GM18907 (cell line): ENCODE data around the gene ANKRD7.

Experiments
- ATAC-seq: cut with Tn5 transposase; IDR thresholded peaks from one replicate; pipeline ENCODE4 v1.9.1; 2021; ENCODE audit warnings: mild to moderate bottlenecking, moderate library complexity; ENCODE audit not compliant: unreplicated experiment

The ANKRD7 gene

DNA sequence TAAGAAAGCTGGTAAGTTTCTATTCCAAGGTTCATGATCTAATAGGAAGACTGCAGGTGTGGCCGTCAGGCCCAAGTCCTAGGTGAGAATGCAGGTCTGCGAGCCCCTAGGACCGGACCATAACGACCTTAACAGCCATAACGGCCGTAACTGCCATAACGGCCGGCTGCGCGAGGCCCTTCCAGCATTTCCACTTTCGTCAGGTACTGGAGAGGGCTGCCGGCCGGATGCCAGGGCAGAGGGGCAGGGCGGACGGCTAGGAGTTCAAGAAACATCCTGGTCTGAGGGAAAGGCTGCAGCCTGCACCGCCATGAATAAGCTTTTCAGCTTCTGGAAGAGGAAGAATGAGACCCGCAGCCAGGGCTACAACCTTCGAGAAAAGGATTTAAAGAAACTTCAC is at the start of gene ANKRD7:
ANKRD7 (plus strand) TSS at position 184 of the 400 bp plus-strand sequence; CDS start at position 311, 127 bp downstream.
- no peak for ATAC-seq

DNA sequence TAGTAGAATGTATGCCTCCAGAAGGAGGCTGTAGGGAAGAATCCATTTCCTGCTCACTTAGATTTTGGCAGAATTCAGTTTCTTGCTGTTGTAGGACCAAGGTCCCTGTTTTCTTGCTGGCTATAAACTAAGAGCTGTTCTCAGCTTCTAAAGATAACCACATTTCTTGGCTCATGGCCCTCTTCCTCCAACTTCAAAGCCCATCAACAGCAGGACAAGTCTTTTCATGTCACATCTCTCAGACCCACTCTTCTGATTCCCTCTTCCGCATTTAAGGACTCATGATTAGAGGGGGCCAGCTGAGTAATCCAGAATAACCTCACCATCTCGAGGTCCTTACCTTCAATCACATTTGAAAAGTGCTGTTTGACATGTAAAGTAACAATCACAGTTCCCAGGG is 48.8 kb upstream of the ANKRD7 start:
- ATAC-seq, result no peak

DNA sequence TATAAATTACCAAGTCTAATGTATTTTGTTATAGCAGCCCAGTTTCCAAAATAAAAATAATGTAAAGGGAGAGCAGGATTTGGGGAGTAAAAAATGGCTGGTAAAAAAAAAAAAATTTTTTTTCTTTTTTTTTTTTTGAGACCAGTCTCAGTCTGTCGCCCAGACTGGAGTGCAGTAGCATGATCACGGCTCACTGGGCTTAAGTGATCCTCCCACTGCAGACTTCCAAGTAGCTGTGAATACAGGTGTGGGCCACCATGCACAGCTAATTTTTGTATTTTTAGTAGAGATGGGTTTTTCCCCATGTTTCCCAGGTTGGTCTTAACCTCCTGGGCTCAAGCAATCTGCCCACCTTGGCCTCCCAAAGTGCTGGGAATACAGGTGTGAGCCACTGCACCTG is 45.3 kb upstream of the ANKRD7 start:
- ATAC-seq, result no peak

GRCh38 chr7:118182593-118183427 is 41.7 kb upstream of the ANKRD7 start:
- no peak for ATAC-seq

GRCh38 chr7:118183428-118183785 is 41.1 kb upstream of the ANKRD7 start:
- ATAC-seq, result peak; percentile 3

DNA sequence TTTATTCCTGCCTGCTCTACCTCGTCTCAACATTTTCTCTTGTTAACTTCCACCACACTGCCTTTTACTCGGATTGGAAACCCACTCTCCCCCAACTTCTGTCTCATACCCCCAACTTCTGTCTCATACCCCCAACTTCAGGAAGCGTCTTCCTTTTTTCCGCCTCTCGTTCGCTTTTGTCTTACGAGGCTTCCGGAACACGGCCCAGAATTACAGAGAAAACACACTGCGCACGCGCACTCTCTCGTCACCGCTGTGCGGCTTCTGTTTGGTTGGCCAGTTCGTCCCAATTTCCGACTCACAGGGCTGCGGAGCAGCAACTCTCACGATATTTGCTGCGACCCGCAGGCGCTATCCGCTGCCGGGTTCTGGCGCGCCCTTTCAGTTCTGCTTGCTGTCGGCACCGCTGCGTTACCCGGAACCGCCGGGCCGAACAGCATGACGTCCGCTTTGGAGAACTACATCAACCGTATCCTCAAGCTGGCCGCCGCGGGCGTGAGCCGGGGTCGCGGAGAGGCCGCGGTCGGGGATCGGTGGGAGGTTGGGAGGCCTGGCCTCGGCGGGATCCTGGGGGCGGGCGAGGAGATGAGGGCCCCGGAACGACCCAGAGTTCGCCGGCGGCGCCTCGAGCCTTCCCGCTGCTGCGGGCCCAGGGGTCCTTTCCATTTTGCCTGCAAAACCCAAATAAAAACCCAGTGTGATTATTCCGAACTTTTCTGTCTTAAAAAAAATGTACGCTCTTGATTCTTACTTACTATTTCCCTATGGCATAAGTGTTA is 40.5 kb upstream of the ANKRD7 start, which contains the start of gene LSM8:
LSM8 (plus strand) TSS at position 379 of the 779 bp plus-strand sequence; CDS start at position 439, 60 bp downstream.
- ATAC-seq, result peak; percentile 98

- no peak for ATAC-seq
Observed at GRCh38 chr7:118184565-118184940, 40.0 kb upstream of the ANKRD7 start.

GRCh38 chr7:118185163-118185860 is 39.2 kb upstream of the ANKRD7 start:
- no peak for ATAC-seq

GRCh38 chr7:118186501-118186900 is 38.0 kb upstream of the ANKRD7 start:
- ATAC-seq, result no peak

DNA sequence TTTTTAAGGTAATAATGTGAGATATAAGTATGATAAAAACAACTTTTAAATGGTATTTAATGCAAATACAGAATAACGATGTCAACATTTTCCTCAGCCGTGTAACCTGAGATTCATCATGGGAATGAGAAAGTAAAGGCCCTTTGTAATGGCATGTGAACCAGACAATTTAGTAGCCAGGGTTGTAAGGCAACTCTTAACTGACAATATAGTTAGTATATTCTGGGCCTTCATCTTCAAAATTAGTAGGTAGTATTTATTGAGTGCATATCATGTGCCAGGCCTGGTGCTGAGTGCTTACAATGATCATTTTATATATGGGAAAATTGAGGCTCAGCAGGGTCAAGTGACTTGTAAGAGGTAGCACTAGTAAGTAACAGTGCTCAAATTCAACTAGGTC is 29.9 kb upstream of the ANKRD7 start:
- no peak for ATAC-seq

DNA sequence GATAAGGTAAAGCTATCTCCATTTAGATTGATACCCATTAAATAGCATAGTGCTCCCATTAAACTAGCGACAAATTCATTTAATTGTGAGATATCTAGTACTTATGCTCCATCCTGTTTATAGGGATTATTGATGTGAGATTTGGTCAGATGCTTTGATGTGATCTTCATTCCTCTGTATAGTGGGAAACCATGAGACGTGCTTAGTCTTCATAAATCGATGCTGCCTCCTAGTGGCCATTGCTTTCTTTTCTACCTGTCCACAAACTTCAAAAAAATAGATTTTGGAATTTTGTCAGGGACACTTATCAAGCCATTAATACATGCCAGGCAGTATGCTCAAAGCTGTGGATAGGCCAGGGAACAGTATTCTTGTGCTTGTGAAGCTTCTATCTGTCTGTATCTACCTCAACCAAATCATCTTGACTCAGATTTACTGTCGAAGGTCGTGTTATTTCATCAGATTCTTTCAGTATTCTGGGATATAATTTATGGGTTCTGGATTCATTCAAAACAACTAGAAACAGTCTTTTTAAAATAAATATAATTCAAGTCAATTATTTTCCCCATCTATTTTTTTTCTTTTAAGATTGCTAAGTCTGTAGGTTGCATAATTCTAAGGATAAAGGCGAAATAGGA is 28.5 kb upstream of the ANKRD7 start:
- peak; percentile 89 for ATAC-seq

DNA sequence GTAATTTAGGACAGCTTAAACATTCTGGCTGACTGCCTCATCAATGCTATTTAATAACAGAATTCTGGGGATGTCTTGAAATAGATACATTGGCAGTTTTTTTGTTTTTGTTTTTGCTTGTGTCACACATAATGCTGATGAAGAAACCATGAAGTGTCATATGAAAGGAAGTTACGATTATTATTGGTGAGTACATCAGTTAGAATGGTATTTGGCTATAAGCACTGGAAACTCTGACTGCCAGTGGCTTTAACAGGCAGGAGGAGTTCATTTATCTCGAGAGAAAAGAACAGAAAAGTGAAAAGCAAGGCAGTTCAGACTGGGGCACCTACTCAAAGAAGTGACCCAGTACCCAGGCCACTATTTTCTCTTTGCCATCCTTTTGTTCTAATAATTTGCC is 22.4 kb upstream of the ANKRD7 start:
- no peak for ATAC-seq

GRCh38 chr7:118214051-118214832 is 10.3 kb upstream of the ANKRD7 start:
- peak; percentile 98 for ATAC-seq

DNA sequence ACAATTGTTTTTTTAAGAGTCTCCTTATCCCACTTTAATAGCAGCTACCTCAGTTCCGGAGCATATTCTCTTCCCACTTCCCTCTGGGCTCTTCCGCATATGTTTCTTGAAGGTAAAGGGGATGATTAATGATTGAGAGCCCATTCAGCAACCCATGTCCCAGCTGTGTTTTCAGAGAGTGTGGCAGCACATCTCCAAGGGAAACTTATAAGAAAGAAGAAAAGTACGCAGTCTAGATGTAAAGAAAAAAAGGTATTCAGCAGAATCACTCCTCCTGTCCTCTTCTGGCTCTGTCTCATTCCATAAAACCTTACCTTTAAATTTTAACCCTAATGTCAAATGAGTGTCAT is 9.7 kb upstream of the ANKRD7 start:
- peak; percentile 32 for ATAC-seq

- no peak for ATAC-seq
Observed at GRCh38 chr7:118217210-118217619, 7.3 kb upstream of the ANKRD7 start.

- no peak for ATAC-seq
Observed at GRCh38 chr7:118218413-118219156, 5.9 kb upstream of the ANKRD7 start.

DNA sequence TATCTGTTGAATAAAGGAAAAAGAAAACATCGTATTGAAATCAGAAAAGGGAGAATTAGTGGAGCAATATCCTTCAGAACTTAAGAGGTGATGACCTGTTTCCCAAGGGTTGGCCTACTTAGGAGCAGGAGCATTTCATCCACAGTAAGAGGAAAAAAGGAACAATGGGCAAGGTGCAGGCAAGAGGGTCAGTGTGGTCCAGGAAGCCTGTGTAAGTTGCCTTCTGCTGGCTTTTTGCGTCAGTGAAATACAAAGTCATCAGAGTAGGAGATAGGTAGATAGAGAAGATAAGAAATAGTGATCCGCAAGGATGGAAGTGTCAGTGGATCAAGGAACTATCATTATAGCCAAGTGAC is 5.4 kb upstream of the ANKRD7 start:
- no peak for ATAC-seq

DNA sequence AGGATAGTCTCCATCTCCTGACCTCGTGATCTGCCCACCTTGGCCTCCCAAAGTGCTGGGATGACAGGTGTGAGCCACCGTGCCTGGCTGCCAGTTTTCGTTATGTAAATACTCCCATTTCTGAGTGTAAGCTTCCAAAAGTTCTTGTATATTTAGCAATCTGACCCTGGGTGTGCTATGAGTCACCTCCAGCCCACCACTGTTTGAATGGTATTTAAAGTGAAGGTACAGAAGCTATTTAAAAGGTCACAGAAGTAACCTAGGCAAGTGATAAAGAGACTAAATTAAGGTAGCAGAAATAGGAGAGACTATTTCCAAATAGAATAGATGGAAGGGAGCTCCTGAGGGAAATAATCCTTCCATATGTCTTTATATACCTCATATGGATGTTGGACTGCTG is 3.9 kb upstream of the ANKRD7 start:
- ATAC-seq, result no peak

GRCh38 chr7:118222591-118222990 is 1.9 kb upstream of the ANKRD7 start:
- ATAC-seq, result no peak

DNA sequence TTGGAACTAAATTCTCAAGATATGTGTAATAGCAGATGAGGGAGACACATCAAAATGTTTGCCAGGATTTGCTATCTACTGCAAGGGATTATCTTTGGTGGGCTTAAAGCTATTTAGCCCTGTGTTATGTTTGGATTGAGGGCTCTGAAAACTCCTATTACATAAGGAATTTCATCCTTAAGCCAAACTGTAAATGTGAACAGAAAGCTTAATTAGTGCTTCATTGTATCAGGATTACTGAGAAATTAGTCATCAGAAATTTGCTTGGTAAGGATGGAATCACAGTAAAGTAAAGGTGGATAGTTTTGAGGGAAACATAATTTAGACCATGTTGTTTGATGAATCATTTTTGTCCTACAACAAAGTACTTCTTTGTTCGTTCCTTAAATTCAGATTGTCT is 8.3 kb downstream of the ANKRD7 start:
- ATAC-seq, result no peak
